Measurements from ENCODE around the gene EFNA5.

Gene EFNA5

GRCh38 chr5:107570805-107571531 is 99.8 kb downstream of the EFNA5 start:
- peak; percentile 23 for DNase-seq (ENCODE audit: low read depth)

GRCh38 chr5:107570181-107570580 is 100.6 kb downstream of the EFNA5 start:
- DNase-seq (ENCODE audit: low read depth): no peak

GRCh38 chr5:107567901-107568671 is 102.7 kb downstream of the EFNA5 start:
- DNase-seq (ENCODE audit: low read depth): no peak

GRCh38 chr5:107566986-107567385 is 103.8 kb downstream of the EFNA5 start:
- DNase-seq (ENCODE audit: low read depth): no peak

GRCh38 chr5:107565791-107566767 is 104.7 kb downstream of the EFNA5 start:
- no peak for DNase-seq (ENCODE audit: low read depth)

GRCh38 chr5:107564931-107565372 is 105.8 kb downstream of the EFNA5 start:
- DNase-seq (ENCODE audit: low read depth): no peak

- no peak for DNase-seq (ENCODE audit: low read depth)
Measured at GRCh38 chr5:107563959-107564544, 106.7 kb downstream of the EFNA5 start.

- no peak for DNase-seq (ENCODE audit: low read depth)
Measured at GRCh38 chr5:107560377-107560776, 110.4 kb downstream of the EFNA5 start.

- DNase-seq (ENCODE audit: low read depth): no peak
Measured at GRCh38 chr5:107558823-107559375, 111.8 kb downstream of the EFNA5 start.

- DNase-seq (ENCODE audit: low read depth): peak; percentile 92
Measured at GRCh38 chr5:107557051-107557658, 113.6 kb downstream of the EFNA5 start.

- DNase-seq (ENCODE audit: low read depth): no peak
Measured at GRCh38 chr5:107556575-107556974, 114.2 kb downstream of the EFNA5 start.

GRCh38 chr5:107555425-107556090 is 115.2 kb downstream of the EFNA5 start:
- peak; percentile 86 for DNase-seq (ENCODE audit: low read depth)

GRCh38 chr5:107554776-107555424 is 115.8 kb downstream of the EFNA5 start:
- DNase-seq (ENCODE audit: low read depth): no peak

GRCh38 chr5:107553117-107553555 is 117.6 kb downstream of the EFNA5 start:
- DNase-seq (ENCODE audit: low read depth): peak; percentile 55

- DNase-seq (ENCODE audit: low read depth): no peak
Measured at GRCh38 chr5:107551088-107551487, 119.6 kb downstream of the EFNA5 start.

GRCh38 chr5:107549567-107549966 is 121.2 kb downstream of the EFNA5 start:
- no peak for DNase-seq (ENCODE audit: low read depth)

- no peak for DNase-seq (ENCODE audit: low read depth)
Measured at GRCh38 chr5:107548477-107548876, 122.3 kb downstream of the EFNA5 start.

- DNase-seq (ENCODE audit: low read depth): no peak
Measured at GRCh38 chr5:107546719-107547118, 124.0 kb downstream of the EFNA5 start.

- DNase-seq (ENCODE audit: low read depth): no peak
Measured at GRCh38 chr5:107545486-107545885, 125.3 kb downstream of the EFNA5 start.

- no peak for DNase-seq (ENCODE audit: low read depth)
Measured at GRCh38 chr5:107544967-107545366, 125.8 kb downstream of the EFNA5 start.

All from ELR (cell line).